ENCODE data around the gene DIS3L.

- TF ChIP-seq, protein P1, sequence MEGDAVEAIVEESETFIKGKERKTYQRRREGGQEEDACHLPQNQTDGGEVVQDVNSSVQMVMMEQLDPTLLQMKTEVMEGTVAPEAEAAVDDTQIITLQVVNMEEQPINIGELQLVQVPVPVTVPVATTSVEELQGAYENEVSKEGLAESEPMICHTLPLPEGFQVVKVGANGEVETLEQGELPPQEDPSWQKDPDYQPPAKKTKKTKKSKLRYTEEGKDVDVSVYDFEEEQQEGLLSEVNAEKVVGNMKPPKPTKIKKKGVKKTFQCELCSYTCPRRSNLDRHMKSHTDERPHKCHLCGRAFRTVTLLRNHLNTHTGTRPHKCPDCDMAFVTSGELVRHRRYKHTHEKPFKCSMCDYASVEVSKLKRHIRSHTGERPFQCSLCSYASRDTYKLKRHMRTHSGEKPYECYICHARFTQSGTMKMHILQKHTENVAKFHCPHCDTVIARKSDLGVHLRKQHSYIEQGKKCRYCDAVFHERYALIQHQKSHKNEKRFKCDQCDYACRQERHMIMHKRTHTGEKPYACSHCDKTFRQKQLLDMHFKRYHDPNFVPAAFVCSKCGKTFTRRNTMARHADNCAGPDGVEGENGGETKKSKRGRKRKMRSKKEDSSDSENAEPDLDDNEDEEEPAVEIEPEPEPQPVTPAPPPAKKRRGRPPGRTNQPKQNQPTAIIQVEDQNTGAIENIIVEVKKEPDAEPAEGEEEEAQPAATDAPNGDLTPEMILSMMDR (IDR thresholded peaks at IDR 0.05 in 4 of 5, conservative IDR thresholded peaks at IDR 0.05 in 1 of 5): no peak
- no peak for TF ChIP-seq POLR2A (IDR thresholded peaks at IDR 0.05)
These were observed 14.7 kb upstream of the DIS3L start for GRCh38 chr15:66278671-66279070.
